K562 (cell line): Measurements from ENCODE around the gene PALM3. TPM values are rescaled to one million over a fixed set of nuclear protein-coding genes. Genes with fewer than 3 reads are reported as not detected.
A peak's percentile ranks its signal among the peaks of the same experiment; 100 is the strongest.

ENCODE experiments used
- AFF4 ChIP-seq: sonication (generic); formaldehyde crosslinking; IDR thresholded peaks from 2 replicates; pipeline ENCODE4 v1.8.0; 2023; ENCODE audit warnings: mild to moderate bottlenecking, missing genetic modification reagents
- CBFA2T2 ChIP-seq: fragments of 450-650 bp; conservative IDR thresholded peaks from 2 replicates; pipeline ENCODE4 v1.6.1; 2017; ENCODE audit warnings: mild to moderate bottlenecking
- ERF ChIP-seq: fragments of 450-650 bp; formaldehyde crosslinking; IDR thresholded peaks from 2 replicates; pipeline ENCODE4 v1.4.0; 2020; ENCODE audit warnings: mild to moderate bottlenecking, mixed read lengths
- HLTF ChIP-seq: fragments of 450-650 bp; IDR thresholded peaks from 2 replicates; pipeline ENCODE4 v1.6.1; 2016
- HMBOX1 ChIP-seq: sonication (generic); IDR thresholded peaks from 2 replicates; pipeline ENCODE4 v1.6.1; 2016
- KLF6 ChIP-seq: fragments of 250-450 bp; sonication (Bioruptor Pico); IDR thresholded peaks from 2 replicates; pipeline ENCODE4 v1.4.0; 2020; ENCODE audit warnings: mild to moderate bottlenecking, moderate library complexity, borderline replicate concordance
- L3MBTL2 ChIP-seq: fragments of 450-650 bp; IDR thresholded peaks from 2 replicates; pipeline ENCODE4 v1.6.1; 2016; ENCODE audit warnings: mild to moderate bottlenecking, moderate library complexity
- MIER1 ChIP-seq: fragments of 450-650 bp; IDR thresholded peaks from 2 replicates; pipeline ENCODE4 v1.6.1; 2016; ENCODE audit warnings: antibody characterized with exemption, mild to moderate bottlenecking, low read depth
- MNT ChIP-seq, 2 experiments: fragments of 450-650 bp; conservative IDR thresholded peaks; 2 replicates each; pipeline ENCODE4 v1.6.1; 2017; ENCODE audit warnings: mild to moderate bottlenecking in 2 of 2, moderate library complexity in 2 of 2
- NCOA6 ChIP-seq: fragments of 450-650 bp; IDR thresholded peaks from 2 replicates; pipeline ENCODE4 v1.6.1; 2017; ENCODE audit warnings: mild to moderate bottlenecking
- RUNX1 ChIP-seq: sonication (generic); IDR thresholded peaks from 2 replicates; pipeline ENCODE4 v1.6.1; 2016; ENCODE audit warnings: antibody characterized with exemption, low read depth
- TOE1 ChIP-seq, 2 experiments: fragments of 450-650 bp in 1 of 2; sonication (generic) in 1 of 2; formaldehyde crosslinking in 1 of 2; IDR thresholded peaks; 2 replicates each; pipeline versions ENCODE4 v1.7.1 to v1.8.0; 2016 to 2022; ENCODE audit warnings: borderline replicate concordance in 2 of 2, mild to moderate bottlenecking in 2 of 2, antibody characterized with exemption in 1 of 2, inconsistent platforms in 1 of 2, low read depth in 1 of 2, missing genetic modification reagents in 1 of 2, moderate library complexity in 1 of 2
- ZNF280B ChIP-seq: fragments of 250-450 bp; sonication (Bioruptor Pico); IDR thresholded peaks from 2 replicates; pipeline ENCODE4 v1.5.1; 2021; ENCODE audit warnings: mild to moderate bottlenecking
- ZNF655 ChIP-seq: fragments of 250-450 bp; sonication (Bioruptor Pico); IDR thresholded peaks from 2 replicates; pipeline ENCODE4 v1.5.0; 2021
- polyA plus RNA-seq, 8 experiments: library from polyadenylated mRNA; depleted of rRNA in 4 of 8; stranded (reverse) in 5 of 8; unstranded in 3 of 8; fragments of >200 nt; fragmentation: Nextera tagmentation in 2 of 8; fragmentation: Illumina TruSeq in 1 of 8; extraction: Ambion mirVana in 2 of 8; extraction: Trizol in 1 of 8; gene quantifications; 2 replicates each; pipeline versions ENCODE4 v1.2.1 to v1.2.3, GENCODE V29; 2011 to 2014; ENCODE audit warnings: inconsistent platforms in 1 of 8, missing spikeins in 1 of 8
- total RNA-seq, 7 experiments: library from RNA; depleted of rRNA in 6 of 7; stranded (reverse); fragments of >200 nt in 6 of 7; fragmentation: Illumina TruSeq in 2 of 7; extraction: Trizol in 2 of 7; gene quantifications; 2 replicates each; pipeline versions ENCODE4 v1.2.1 to v1.2.3, GENCODE V29; 2011 to 2021; ENCODE audit warnings: low replicate concordance in 1 of 7

The PALM3 gene
- total and polyA plus RNA-seq, 9 of the 15 experiments (the other 6 are each of a cell fraction or from before 2014, with no cell fraction given), result 0.07 to 9.3 (median 3.3) TPM

GRCh38 chr19:14004619-14005348, 57.1 kb downstream of the PALM3 start (continued):
- no peak for TF ChIP-seq ZNF655 (CRISPR knock-in tag)
- TF ChIP-seq TOE1 (IDR thresholded peaks at IDR 0.05; ENCODE audit: borderline replicate concordance), result no peak
- TF ChIP-seq TOE1 (CRISPR knock-in tag; IDR thresholded peaks at IDR 0.05; ENCODE audit: borderline replicate concordance, low read depth), result no peak
- TF ChIP-seq MIER1, result no peak
- TF ChIP-seq MNT (conservative IDR thresholded peaks at IDR 0.05), result peak; percentile 99
- TF ChIP-seq ERF, result no peak
- TF ChIP-seq HMBOX1, result no peak
- no peak for TF ChIP-seq ZNF280B (CRISPR knock-in tag)
- no peak for TF ChIP-seq HLTF
- TF ChIP-seq CBFA2T2, result peak; percentile 28; the same call in 1 of the 2 replicates
- no peak for TF ChIP-seq NCOA6
- 0 out of 2 replicates have a peak, but pooled peaks have one; percentile 4 for TF ChIP-seq AFF4 (CRISPR knock-in tag)
- TF ChIP-seq RUNX1, result no peak
- peak; percentile 92 for TF ChIP-seq L3MBTL2
- TF ChIP-seq KLF6 (CRISPR knock-in tag), result no peak
